GM12878 (cell line): ENCODE results near the gene SGMS1. TPM values are rescaled to one million over a fixed set of nuclear protein-coding genes. Genes with fewer than 3 reads are reported as not detected.

Source experiments
- ATAC-seq: fragments of 200-7000 bp; cut with Tn5 transposase; 3 replicates; pipeline ENCODE4 v1.9.1; 2020; ENCODE audit warnings: mild to moderate bottlenecking, moderate library complexity
- BruUV-seq: library from RNA; stranded (reverse); fragments of 400-500 nt; replicated peaks from 2 replicates; lab custom pipeline; 2021; lab: Mats Ljungman, UMichigan
- CTCF ChIA-PET: fragments of 300-600 bp; sonication (Branson Sonifier 250); formaldehyde crosslinking; extraction: SDS; loops from one replicate; lab custom pipeline; 2021; ENCODE audit warnings: inconsistent platforms; lab: Yijun Ruan, JAX
- POLR2A ChIA-PET: fragments of 350-600 bp; formaldehyde crosslinking; extraction: SDS; loops from one replicate; lab custom pipeline; 2021; ENCODE audit warnings: inconsistent platforms; lab: Charles Lee
- RAD21 ChIA-PET: fragments of 300-600 bp; sonication (Branson Sonifier 250); formaldehyde crosslinking; loops from one replicate; lab custom pipeline; 2023; ENCODE audit warnings: antibody characterized with exemption; ENCODE audit not compliant: unreplicated experiment; lab: Charles Lee
- SMC1A ChIA-PET: fragments of 300-600 bp; sonication (Branson Sonifier 250); formaldehyde crosslinking; loops from one replicate; lab custom pipeline; 2023; ENCODE audit not compliant: unreplicated experiment, uncharacterized antibody; lab: Charles Lee
- DNase-seq: peaks from one replicate; pipeline ENCODE4 v3.0.0-alpha.2; 2011; ENCODE audit warnings: low read depth, low spot score
- FAIRE-seq: peaks from 3 replicates; lab custom pipeline; 2011; peaks lifted over from hg19 to GRCh38; lab: Jason Lieb, UNC
- H2AFZ ChIP-seq: 2 replicates; pipeline ENCODE4 v1.6.0; 2011; ENCODE audit warnings: low read depth, low read length, control low read depth; ENCODE audit not compliant: control insufficient read depth
- H3K27ac ChIP-seq: 2 replicates; pipeline ENCODE4 v1.5.1; 2011; ENCODE audit warnings: control low read depth; ENCODE audit not compliant: control insufficient read depth, insufficient read depth
- H3K27me3 ChIP-seq, 2 experiments: replicated peaks in 1 of 2; 2 replicates each; pipeline versions ENCODE4 v1.6.0 to v1.6.1; 2011; ENCODE audit warnings: low read length in 1 of 2; ENCODE audit not compliant: control insufficient read depth in 2 of 2, insufficient read depth in 2 of 2
- H3K36me3 ChIP-seq, 2 experiments: 2 replicates each; pipeline ENCODE4 v1.5.1; 2011; ENCODE audit warnings: low read length in 1 of 2; ENCODE audit not compliant: control insufficient read depth in 2 of 2, insufficient read depth in 2 of 2
- H3K4me1 ChIP-seq: 2 replicates; pipeline ENCODE4 v1.6.1; 2011; ENCODE audit warnings: mild to moderate bottlenecking, low read length, moderate library complexity, mixed read lengths; ENCODE audit not compliant: control insufficient read depth, insufficient read depth
- H3K4me2 ChIP-seq: 2 replicates; pipeline ENCODE4 v1.6.0; 2011; ENCODE audit warnings: control low read depth; ENCODE audit not compliant: control insufficient read depth, insufficient read depth
- H3K4me3 ChIP-seq: fragments of 200-600 bp; sonication (generic); 2 replicates; pipeline ENCODE4 v1.5.1; 2016
- H3K79me2 ChIP-seq: 2 replicates; pipeline ENCODE4 v1.6.0; 2011; ENCODE audit warnings: low read length; ENCODE audit not compliant: control insufficient read depth, insufficient read depth
- H3K9ac ChIP-seq: 2 replicates; pipeline ENCODE4 v1.8.0; 2011; ENCODE audit warnings: low read length, control low read depth, mixed read lengths; ENCODE audit not compliant: control insufficient read depth, insufficient read depth
- H3K9me3 ChIP-seq: replicated peaks from 3 replicates; pipeline ENCODE4 v1.5.1; 2011; ENCODE audit warnings: mild to moderate bottlenecking, low read length; ENCODE audit not compliant: control insufficient read depth, insufficient read depth
- H4K20me1 ChIP-seq: 2 replicates; pipeline ENCODE4 v1.6.0; 2011; ENCODE audit not compliant: control insufficient read depth, insufficient read depth
- BHLHE40 ChIP-seq, 2 experiments: fragments of 450-650 bp in 1 of 2; IDR thresholded peaks; 2 replicates each; pipeline ENCODE4 v1.6.1; 2011 to 2017; ENCODE audit warnings: low read depth in 2 of 2, borderline replicate concordance in 1 of 2, improper control_type of control experiment in 1 of 2, low read length in 1 of 2, mild to moderate bottlenecking in 1 of 2
- CBFB ChIP-seq: IDR thresholded peaks from 2 replicates; pipeline ENCODE4 v1.6.1; 2016; ENCODE audit warnings: antibody characterized with exemption, low read depth
- CBX5 ChIP-seq: sonication (generic); IDR thresholded peaks from 2 replicates; pipeline ENCODE4 v1.6.1; 2016; ENCODE audit warnings: low read depth, moderate library complexity, mild to moderate bottlenecking, inconsistent platforms
- IKZF1 ChIP-seq: fragments of 450-650 bp; conservative IDR thresholded peaks from 2 replicates; pipeline ENCODE4 v1.6.1; 2017; ENCODE audit warnings: antibody characterized with exemption, mild to moderate bottlenecking
- IRF4 ChIP-seq: IDR thresholded peaks from 2 replicates; pipeline ENCODE4 v1.6.1; 2011; ENCODE audit warnings: low read depth, low read length
- IRF5 ChIP-seq: fragments of 450-650 bp; IDR thresholded peaks from 2 replicates; pipeline ENCODE4 v1.6.1; 2017; ENCODE audit warnings: borderline replicate concordance
- LARP7 ChIP-seq: fragments of 450-650 bp; IDR thresholded peaks from 2 replicates; pipeline ENCODE4 v1.6.1; 2017; ENCODE audit warnings: mild to moderate bottlenecking
- MXI1 ChIP-seq: fragments of 150-350 bp; IDR thresholded peaks from 2 replicates; pipeline ENCODE4 v1.6.1; 2011; ENCODE audit warnings: low read depth, mild to moderate bottlenecking, inconsistent platforms, low read length, improper control_type of control experiment
- NKRF ChIP-seq: fragments of 450-650 bp; conservative IDR thresholded peaks from 2 replicates; pipeline ENCODE4 v1.6.1; 2017; ENCODE audit warnings: mild to moderate bottlenecking, moderate library complexity
- RBBP5 ChIP-seq: fragments of 200-600 bp; sonication (generic); conservative IDR thresholded peaks from 2 replicates; pipeline ENCODE4 v1.6.1; 2016
- SREBF1 ChIP-seq: IDR thresholded peaks from 2 replicates; pipeline ENCODE4 v1.6.1; 2012; ENCODE audit warnings: mild to moderate bottlenecking, low read length
- STAT3 ChIP-seq: IDR thresholded peaks from 2 replicates; pipeline ENCODE4 v1.6.1; 2011; ENCODE audit warnings: low read depth, low read length, improper control_type of control experiment
- TAF1 ChIP-seq: IDR thresholded peaks from 2 replicates; pipeline ENCODE4 v1.6.1; 2011; ENCODE audit warnings: mild to moderate bottlenecking, low read depth, low read length, borderline replicate concordance
- TBL1XR1 ChIP-seq: IDR thresholded peaks from 2 replicates; pipeline ENCODE4 v1.6.1; 2012; ENCODE audit warnings: low read depth, low read length, improper control_type of control experiment
- TCF3 ChIP-seq: IDR thresholded peaks from 2 replicates; pipeline ENCODE4 v1.6.1; 2012; ENCODE audit warnings: low read depth, mild to moderate bottlenecking, low read length, borderline replicate concordance; ENCODE audit not compliant: insufficient read depth
- YBX1 ChIP-seq: fragments of 450-650 bp; IDR thresholded peaks from 2 replicates; pipeline ENCODE4 v1.6.1; 2016; ENCODE audit warnings: antibody characterized with exemption
- WGBS: methylation state at CpG from one replicate; pipeline ENCODE4 v1.1.6; 2016; ENCODE audit warnings: low lambda C conversion rate; ENCODE audit not compliant: insufficient replicate concordance, insufficient coverage; ENCODE audit errors: missing lambda C conversion rate; 5-methylcytosine and 5-hydroxymethylcytosine counted together
- in situ Hi-C: fragments of 300-500 bp; cut with MboI; formaldehyde crosslinking; loops from 9 replicates; pipeline ENCODE4 v1.14.3; 2018; ENCODE audit warnings: mixed read lengths
- intact Hi-C: fragments of 100-400 bp; cut with micrococcal nuclease; formaldehyde crosslinking; loops from one replicate; pipeline ENCODE4 v1.14.2; 2022; ENCODE audit not compliant: unreplicated experiment
- polyA plus RNA-seq, 11 experiments: library from polyadenylated mRNA; depleted of rRNA in 4 of 11; unstranded in 6 of 11; stranded (reverse) in 5 of 11; fragments of >200 nt; fragmentation: Nextera tagmentation in 4 of 11; fragmentation: Illumina TruSeq in 1 of 11; extraction: Ambion mirVana in 4 of 11; extraction: Trizol in 1 of 11; gene quantifications; 1 replicate in 1 of 11; 2 replicates in 10 of 11; pipeline versions ENCODE4 v1.2.1 to v1.2.3, GENCODE V29; 2011 to 2016; ENCODE audit warnings: inconsistent platforms in 2 of 11, missing spikeins in 2 of 11, low read depth in 1 of 11
- total RNA-seq, 4 experiments: library from RNA; depleted of rRNA in 3 of 4; stranded (reverse); fragments of >200 nt in 3 of 4; fragmentation: Illumina TruSeq in 1 of 4; extraction: Trizol in 1 of 4; gene quantifications; 2 replicates each; pipeline versions ENCODE4 v1.2.1 to v1.2.3, GENCODE V29; 2013 to 2021

SGMS1 gene
- total and polyA plus RNA-seq, 10 of the 15 experiments (the other 5 are each of a cell fraction or from before 2014, with no cell fraction given) = 1.4 to 14.5 (median 4.9) TPM

GRCh38 chr10:50631052-50631451 lies 7.3 kb upstream of the SGMS1 start:
- ChIA-PET CTCF (no interaction called here), POLR2A (no interaction called here), SMC1A (no interaction called here), RAD21 (no interaction called here)
- in situ Hi-C loops = loop anchor here (25.0 kb wide), 1 partner anchor 1444 kb away; the partner anchor contains the start of gene TMEM273
- no peak for TF ChIP-seq IKZF1
- no peak for TF ChIP-seq BHLHE40 (IDR thresholded peaks at IDR 0.05; ENCODE audit: borderline replicate concordance in 1 of 2, low read depth in 2 of 2, low read length in 1 of 2)
- no peak for TF ChIP-seq RBBP5
- no peak for TF ChIP-seq TBL1XR1
- 96% methylated on average over 27 of the region's 30 CpGs for WGBS
- no peaks in the 10 kb centered on the region for H3K9me3 ChIP-seq
- H3K36me3 ChIP-seq = no peaks in the 10 kb centered on the region; a peak in 1 of 4 replicates
- no peak overlapping the region for H3K4me2 ChIP-seq
- H3K4me1 ChIP-seq = no peaks in the 10 kb centered on the region
- H3K27me3 ChIP-seq = no peaks in the 10 kb centered on the region
- intact Hi-C loops = no loop called here
- H3K27ac ChIP-seq = no peak overlapping the region
- H3K9ac ChIP-seq = no peak overlapping the region
- ATAC-seq = no peak
- no peaks in the 10 kb centered on the region for H3K79me2 ChIP-seq
- no peak for FAIRE-seq
- no TSS peak for BruUV-seq
- no peaks in the 10 kb centered on the region for H4K20me1 ChIP-seq
- no peak overlapping the region for H2AFZ ChIP-seq
- no peak for DNase-seq
- H3K4me3 ChIP-seq = no peak overlapping the region

GRCh38 chr10:50629495-50630122 lies 5.9 kb upstream of the SGMS1 start:
- intact Hi-C loops (no loop called here), in situ Hi-C loops (loop anchor here (25.0 kb wide), 1 partner anchor 1442 kb away; the partner anchor contains the start of gene TMEM273)
- H3K36me3 ChIP-seq = no peaks in the 10 kb centered on the region; a peak in 1 of 4 replicates
- no peaks in the 10 kb centered on the region for H3K27me3 ChIP-seq
- FAIRE-seq (no peak), DNase-seq (no peak), ATAC-seq (no peak)
- no TSS peak for BruUV-seq
- ChIA-PET SMC1A (no interaction called here), CTCF (interaction anchor here (2.6 kb wide), 1 partner anchor 29 kb away, joined by 7 read pairs; no protein-coding TSS in a partner anchor), RAD21 (interaction anchor here (0.8 kb wide), 1 partner anchor 17 kb away, joined by 3 read pairs; no protein-coding TSS in a partner anchor), POLR2A (no interaction called here)
- H3K4me3 ChIP-seq = no peak overlapping the region
- peaks cover 2% of the 10 kb centered on the region for H3K79me2 ChIP-seq
- no peaks in the 10 kb centered on the region for H4K20me1 ChIP-seq
- no peak overlapping the region for H3K27ac ChIP-seq
- H3K4me2 ChIP-seq = no peak overlapping the region
- H3K4me1 ChIP-seq = no peaks in the 10 kb centered on the region
- H2AFZ ChIP-seq = no peak overlapping the region
- H3K9ac ChIP-seq = no peak overlapping the region
- H3K9me3 ChIP-seq = no peaks in the 10 kb centered on the region
- 45% methylated on average over 3 of the region's 3 CpGs for WGBS
- TF ChIP-seq CBFB (no peak), MXI1 (no peak), CBX5 (no peak), SREBF1 (no peak), IRF5 (no peak), LARP7 (no peak), NKRF (no peak), TAF1 (no peak), YBX1 (no peak), TCF3 (no peak), IRF4 (no peak), STAT3 (no peak)
